DMS79 treated with DMSO at 0.1 percent for 48 hours (cell line): ENCODE measurements around the gene SCYGR1.
"Not testable (repeated sequence)": the region's sequence is repeated elsewhere in the genome, so short reads cannot be mapped to it uniquely, and the experiment has no call there.

Source experiments
- DNase-seq: peaks from one replicate; lab custom pipeline; 2025; lab: John Stamatoyannopoulos, UW

Gene SCYGR1

DNA sequence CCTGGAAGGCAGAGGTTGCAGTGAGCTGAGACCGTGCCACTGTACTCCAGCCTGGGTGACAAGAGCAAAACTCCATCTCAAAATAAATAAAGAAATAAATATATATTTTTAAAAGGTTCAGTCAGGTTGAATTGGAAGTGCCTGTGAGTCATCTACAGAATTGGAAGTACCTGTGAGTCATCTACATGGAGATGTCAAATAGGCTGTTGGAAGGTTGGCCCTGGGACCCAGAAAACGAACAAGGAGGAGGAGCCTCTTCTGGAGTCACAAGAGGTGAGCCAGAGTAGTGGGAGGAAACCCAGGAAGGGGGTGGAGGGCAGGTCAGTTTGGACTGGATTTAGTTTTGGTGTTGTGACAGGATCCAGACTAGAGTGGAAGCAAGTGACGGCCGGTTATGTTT lies 15.2 kb upstream of the SCYGR1 start:
- no peak for DNase-seq

DNA sequence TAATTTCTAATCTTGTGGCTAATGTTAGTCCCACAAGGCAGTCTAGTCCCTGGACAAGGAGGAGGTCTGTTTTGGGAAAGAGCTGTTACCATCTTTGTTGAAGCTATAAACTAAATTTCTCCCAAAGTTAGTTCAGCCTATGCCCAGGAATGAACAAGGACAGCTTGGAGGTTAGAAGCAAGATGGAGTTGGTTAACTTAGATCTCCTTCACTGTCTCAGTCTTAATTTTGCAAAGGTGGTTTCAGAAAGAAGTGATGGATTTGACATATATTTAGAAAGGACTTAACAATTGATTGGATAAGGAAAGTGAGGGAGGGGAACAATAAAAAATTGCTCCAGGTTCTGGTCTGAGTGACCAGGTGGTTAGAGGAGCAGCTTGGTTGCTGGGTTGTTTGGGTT lies 14.6 kb upstream of the SCYGR1 start:
- DNase-seq, result no peak

DNA sequence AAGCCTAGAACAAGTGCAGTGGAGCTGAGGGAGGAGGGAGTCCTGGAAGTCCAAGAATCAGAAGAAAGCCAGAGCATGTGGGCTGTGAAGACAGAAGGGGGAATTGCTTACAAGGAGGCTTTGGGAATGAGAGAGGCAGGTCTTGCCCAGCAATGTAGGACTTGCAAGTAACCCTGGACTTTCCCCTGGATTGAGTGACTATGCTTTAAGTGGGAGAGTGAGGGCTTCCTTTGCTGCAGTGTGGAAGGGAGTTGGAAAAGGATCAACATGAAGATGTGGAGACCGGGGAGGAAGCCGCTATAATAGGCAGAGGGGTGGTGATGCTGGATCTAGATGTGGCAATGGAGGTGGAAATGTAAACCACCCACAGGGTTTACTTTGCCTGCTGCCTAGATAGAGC lies 13.8 kb upstream of the SCYGR1 start:
- DNase-seq, result no peak

DNA sequence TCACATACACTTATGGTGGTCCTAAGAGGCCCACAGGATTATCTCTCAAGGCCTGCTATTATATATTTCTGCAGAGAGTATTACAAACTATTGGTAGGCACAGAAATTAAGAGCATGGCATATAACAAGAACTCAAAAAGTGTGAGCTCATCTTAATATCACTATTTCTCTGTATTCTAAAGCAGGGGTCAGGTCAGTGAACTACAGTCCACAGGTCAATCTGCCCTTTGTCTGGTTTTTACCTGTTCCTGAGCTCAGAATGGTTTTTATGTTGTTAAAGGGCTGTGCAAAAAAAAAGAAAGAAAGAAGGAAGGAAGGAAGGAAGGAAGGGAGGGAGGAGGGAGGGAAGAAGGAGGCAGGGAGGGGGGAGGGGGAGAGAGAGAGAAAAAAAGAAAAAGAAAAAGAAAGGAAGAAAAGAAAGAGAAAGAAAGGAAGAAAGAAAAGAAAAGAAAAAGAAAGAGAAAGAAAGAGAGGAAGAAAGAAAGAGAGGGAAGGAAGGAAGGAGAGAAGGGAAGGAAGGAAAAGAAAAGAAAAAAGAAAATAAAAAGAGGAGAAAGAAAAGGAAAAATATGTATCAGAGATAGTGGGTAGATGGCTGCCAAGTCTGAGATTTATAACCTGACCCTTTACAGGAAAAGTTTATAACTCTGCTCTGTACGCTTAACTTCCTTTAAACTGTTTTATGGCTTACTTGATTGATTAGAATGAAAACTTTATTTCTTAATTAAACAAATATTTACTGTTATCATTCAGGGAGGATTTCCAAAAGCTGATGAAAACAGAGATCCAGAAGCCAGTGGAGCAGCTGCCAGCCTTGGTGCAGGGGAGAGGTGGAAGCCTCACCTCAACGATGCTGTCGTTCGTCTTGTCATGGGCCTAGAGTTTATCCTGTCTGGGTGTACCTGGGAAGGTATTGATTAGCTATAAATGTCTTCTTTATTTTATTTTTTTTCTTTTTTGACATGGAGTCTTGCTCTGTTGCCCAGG lies 11.2 kb upstream of the SCYGR1 start:
- no peak for DNase-seq

DNA sequence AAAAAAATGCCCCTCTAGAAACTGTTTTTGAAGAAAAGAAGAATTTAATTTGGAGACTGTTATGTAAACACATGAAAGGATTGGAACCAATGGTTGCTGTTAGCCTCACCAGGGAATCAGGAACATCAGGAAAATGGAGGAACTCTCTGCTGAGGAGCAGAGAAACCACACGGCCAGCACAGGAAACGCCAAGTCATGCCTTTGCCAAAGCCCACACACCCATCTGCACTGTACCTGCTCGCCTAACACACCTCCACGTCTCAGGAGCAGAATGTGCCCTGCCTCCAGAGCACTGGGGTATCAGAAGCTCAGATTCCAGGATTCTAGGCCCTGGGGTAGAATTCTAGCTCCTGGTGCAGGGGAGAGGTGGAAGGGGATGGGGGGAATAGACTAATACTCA lies 9.8 kb upstream of the SCYGR1 start:
- DNase-seq, result no peak

DNA sequence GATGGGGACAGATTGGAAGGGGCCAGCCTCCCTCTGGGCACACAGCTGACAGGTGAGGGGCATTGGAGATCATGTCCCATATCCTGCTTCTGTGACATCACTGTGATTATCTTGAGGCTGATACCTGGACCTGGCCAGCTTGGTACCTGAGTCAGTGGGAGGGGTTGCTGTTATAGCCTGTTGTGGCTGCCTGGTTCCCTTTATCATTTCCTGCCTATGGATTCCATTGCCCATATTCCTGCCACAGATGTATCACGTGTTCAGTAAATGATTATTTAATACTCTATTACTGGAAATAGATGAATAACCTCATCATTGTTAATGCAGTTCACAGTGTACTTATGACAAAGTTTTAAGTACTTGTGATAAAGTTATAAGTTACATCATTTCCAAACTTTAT lies 7.8 kb upstream of the SCYGR1 start:
- DNase-seq, result no peak

DNA sequence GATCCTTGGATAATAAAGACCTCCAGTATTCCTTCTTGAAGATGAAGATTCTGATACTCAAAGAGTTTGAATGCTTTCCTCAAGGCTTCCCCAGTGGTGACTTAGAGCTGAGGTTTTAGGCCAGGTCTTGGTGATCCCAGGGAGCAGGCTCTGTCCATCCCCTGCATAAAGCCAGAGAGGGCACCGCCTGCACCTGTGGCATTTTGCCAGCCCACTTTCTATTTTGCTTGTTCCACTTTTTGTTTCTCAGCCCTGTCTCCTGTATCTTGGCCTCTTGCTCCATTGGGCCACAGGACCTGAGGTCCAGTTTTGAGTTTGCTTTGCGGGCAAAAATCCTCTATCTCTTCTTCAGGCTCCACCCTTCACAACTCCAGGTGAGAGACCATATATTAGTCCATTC lies 6.7 kb upstream of the SCYGR1 start:
- no peak for DNase-seq

DNA sequence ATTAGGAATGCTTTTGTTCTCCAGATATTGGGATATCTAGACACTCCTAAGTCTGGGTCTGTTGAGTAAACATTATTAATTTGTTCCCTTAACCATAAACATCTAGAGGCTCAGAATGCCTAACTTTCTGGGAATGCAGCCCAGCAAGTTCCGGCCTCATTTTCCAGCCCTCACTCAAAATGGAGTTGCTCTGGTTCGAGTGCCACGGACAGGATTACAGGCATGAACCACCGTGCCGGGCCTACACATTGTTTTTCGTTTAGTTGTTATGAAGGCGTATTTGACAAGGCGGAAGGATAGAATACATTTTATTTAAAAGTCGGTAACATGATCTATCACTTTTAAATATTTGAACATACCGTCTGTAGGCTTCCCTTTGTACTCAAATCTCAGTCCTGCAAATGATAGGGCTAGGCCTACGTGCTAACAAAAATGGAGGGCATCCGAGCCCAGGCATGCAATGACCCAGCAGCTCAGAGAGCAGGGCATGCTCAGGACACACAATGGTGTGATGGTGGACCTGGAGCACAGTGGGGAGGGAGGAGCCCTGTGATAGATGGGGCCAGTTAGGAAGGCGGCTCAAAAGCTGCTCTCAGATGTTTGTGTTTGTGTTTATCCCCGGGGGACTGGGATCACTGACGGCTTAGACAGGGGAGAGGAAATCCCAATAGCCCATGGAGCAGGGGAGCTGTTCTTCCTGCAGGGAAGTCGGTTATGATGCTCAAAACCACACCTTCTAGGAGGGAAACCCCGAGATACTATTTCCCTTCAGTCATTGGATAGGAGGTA lies 2.9 kb upstream of the SCYGR1 start:
- no peak for DNase-seq

DNA sequence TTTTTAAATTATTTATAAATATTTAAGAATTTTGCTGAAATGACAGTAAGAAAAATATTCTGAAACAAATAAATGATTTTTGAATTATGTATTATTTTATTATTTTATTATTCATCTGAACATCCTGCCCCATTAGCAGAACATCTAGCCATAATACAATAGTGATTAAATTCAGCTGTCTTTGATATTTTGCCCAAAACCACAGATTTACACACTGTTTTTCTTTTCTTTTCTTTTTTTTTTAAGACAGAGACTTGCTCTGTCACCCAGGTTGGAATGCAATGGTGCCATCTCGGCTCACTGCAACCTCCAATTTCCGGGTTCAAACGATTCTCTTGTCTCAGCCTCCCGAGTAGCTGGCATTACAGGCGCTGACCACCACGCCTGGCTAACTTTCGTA lies 1.9 kb upstream of the SCYGR1 start:
- no peak for DNase-seq

DNA sequence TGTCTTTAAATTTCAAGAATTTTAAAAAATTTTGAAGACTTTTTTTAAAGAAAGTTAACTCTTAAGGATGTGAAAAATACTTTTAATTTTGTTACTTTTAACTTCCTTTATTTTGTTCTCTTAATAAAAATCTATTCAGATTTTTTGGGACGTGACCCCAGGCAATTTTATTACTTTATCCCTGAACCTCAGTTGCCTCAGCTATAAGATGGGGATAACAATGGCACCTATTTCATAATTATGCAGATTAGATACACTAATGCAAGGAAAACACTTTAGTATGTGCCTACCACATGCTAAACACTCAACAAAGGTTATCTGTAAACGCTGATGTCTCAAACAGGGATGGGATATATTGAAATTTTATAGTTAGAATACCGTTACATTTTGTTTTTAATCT lies 1.5 kb upstream of the SCYGR1 start:
- DNase-seq, result no peak

DNA sequence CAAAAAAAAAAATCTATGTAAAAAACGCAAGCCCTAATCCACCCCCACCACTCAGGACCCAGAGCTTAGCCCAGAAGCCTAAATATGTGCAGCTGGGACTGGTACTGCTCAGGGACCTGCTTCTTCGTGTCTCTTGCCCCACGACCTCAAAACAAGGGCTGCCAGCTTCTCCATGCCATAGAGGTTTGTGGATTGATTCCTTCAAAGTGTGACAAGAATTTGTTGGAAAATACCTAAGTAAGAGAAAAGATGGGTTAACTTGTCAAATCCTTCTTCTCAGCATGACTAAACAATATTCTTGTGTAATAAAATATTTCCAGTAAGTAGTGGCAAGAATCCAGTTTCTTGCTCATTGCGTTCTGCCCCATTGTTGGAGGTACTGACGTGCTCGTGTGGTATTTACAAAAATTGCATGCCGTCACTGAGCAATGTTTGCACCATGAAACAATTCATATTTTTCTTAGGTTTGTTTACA lies 825 bp upstream of the SCYGR1 start:
- no peak for DNase-seq

DNA sequence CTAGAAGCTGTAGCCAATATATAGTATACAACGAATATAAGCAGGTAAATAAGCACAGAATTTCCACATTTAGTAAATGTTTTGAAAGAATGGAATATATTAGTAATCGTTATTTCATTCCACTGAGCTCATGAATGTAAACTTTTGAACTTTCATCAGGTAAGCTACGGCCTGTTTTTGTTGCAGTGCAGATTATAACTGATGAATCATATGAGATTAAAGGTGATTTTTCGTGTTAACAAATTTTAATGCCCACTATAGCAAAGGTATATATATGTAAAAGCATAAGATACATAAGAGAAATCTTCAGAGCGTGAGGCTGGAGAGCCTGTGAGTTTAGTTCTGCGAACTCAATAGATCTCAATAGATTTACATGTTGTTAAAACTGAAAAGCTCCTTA lies 1.1 kb downstream of the SCYGR1 start:
- no peak for DNase-seq

DNA sequence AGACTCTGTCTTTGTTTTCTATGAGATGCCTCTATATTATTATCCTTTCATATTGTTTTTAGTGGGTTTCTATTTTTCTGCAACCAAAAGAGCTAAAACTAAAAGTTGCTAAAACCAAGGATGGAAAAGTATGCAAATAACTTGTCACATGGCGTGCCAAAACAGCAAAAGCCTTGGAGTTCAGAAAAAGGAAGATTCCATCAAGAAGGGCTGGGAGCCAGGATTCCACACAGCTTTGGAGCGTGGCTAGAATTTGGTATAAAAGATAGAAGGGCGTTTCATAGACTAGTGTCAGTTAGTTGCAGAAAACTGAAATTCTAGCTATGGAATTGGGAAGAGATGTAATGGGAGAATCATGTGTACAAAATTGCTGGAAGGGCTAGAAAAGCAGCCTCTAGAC lies 4.1 kb downstream of the SCYGR1 start:
- DNase-seq, result no peak

DNA sequence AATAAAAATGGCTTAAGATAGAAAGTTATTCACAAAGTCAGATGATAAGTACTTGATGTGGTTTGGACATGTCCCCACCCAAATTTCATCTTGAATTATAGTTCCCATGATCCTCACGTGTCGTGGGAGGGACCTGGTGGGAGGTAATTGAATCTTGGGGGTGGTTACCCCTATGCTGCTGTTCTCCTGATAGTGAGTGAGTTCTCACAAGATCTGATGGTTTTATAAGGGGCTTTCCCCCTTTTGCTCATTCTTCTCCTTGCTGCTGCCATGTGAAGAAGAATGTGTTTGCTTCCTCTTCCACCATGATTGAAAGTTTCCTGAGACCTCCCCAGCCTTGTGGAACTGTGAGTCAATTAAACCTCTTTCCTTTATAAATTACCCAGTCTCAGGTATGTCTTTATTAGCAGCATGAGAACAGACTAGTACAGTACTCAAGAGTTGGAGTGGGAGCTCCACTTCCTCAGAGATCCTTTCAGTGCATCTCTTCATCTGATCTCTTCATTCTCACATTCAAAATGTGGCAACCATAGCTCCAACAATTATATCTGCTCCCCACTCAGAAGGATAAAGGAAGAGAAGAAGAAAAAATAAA lies 5.4 kb downstream of the SCYGR1 start:
- DNase-seq, result not testable (repeated sequence)

DNA sequence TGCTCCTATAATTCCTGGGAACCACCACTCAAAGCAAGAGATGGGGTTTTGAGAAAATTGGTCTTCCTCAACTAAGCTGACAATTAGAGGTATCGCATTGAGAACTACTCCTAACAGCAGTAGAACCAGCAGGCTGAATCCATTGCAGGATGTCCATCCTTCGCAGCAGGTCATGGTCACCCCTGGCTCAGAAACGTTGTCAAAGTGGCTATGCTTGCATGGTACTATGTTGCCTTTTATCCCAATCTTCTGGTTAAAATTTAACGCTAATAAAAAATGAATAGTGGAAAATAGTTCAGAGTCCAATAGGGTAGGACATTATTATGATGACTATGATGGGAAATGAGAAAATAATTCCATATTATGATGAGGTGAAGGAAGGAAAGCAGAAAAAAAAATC lies 8.7 kb downstream of the SCYGR1 start, which contains the start of gene TM4SF20:
TSS of gene TM4SF20 (minus strand) at position 212 of the 400 bp plus-strand sequence. CDS start at position 174, 38 bp downstream.
- DNase-seq, result no peak

DNA sequence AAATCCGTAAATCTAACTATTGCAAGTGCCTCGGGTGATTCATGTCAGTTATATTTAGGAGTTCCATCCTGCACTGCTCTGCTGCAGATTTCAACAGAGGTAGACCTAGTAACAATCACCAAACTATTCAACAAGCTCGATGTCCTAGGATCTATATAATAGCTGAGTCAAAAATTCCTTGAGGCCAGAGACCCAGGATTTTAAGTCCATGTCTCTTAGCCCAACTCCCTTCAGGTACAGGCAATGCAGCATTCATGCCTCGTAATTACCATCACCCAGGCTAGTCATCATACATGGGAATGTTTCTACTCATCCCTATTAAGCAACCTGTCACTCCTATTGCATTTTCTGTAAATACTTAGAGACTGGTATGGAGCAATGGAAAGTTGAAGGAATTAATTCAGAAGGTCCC lies 9.4 kb downstream of the SCYGR1 start:
- DNase-seq, result no peak

DNA sequence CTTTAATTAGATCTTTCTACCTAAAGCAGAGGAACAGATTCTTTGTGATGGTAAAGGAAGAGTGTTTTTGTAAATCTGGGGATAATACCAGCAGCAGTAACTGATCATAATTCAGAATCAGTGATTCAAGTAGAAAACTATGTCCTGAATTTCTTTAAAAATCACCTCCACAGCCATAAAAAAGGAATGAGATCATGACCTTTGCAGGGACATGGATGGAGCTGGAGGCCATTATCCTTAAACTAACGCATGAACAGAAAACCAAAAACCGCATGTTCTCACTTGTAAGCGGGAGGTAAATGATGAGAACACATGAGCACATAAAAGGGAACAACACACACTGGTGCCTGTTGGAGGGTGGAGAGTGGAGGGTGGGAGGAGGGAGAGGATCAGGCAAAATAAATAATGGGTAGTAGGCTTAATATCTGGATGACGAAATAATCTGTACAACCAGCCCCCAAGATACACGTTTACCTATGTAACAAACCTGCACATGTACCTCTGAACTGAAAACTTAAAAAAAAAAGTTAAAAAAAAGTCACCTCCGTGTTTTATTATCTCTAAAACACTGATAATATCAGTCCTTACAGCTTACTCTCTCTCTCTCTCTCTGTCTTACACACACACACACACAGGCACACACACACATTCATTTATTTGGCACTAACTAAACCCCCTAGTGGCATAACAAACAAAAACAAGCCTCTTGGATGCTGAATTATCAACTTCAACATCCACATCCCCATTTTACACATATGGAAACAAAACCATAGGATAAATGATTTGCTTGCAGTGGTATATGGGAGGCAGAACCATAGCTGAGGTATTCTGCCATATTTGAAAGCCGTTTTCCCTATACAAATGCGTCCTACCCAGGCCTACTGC lies 10.0 kb downstream of the SCYGR1 start:
- no peak for DNase-seq

DNA sequence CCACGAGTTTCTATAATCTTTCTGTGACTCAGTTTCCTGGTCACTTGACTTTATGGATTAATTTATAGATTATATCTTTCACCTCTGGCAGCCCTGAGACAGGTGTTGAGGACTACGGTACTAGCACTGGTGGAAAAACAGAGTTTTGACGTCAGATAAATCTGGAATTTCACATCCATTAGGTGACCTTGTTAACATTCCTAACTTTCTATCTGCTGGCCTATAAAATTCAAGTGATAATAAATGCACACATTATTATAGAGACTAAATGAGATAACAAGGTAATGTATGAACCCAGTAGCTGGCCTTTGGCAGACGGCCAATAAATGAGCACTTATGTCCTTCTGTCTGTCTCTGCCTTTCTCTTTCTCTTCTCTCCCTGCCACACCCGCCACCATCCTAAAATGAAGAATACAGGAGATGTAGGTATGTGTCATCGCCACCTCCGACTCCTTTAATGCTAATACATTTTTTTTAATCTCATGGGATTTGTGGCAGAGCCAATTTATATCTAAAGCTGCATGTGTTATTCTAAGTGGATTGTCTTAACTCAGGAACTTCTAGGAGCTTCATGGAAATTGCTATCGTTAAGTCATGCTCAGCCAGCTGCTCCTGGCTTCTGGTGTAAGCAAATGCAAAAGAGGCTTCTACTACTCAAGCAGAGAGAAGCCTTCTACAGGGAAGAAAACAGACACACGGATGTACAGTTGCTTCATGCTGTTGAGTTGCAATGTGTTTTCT lies 10.9 kb downstream of the SCYGR1 start:
- no peak for DNase-seq

DNA sequence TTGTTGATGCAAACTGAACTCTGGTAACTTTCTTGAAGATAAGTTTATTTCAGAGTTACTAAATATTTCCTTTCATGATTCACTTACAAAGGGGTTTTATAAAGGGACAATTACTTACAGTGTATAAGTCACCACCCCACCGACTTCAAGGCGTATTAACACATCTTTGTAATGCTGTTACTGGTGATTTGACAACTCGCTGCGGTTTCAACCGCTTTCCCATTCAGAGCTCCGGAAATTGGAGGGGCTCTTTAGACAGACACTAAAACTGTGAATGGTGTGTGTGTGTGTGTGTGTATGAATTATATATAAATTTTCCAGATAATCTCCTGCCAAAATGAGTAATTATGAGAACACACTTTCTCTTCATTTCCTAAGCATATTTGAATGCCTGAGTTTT lies 13.6 kb downstream of the SCYGR1 start:
- DNase-seq, result no peak

DNA sequence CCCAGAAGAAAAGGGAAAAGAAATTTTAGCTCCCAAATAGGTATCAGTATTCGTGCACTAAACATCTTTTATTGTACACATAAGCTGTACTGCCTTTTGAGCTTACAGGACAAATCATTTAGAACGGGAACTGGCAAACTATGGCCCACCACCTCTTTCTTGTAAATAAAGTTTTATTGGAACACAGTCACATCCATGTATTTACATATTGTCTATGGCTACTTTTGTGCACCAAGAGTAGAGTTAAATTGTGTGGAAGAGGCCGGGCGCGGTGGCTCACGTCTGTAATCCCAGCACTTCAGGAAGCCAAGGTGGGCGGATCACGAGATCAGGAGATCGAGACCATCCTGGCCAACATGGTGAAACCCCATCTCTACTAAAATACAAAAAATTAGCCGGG lies 14.4 kb downstream of the SCYGR1 start:
- DNase-seq, result no peak

DNA sequence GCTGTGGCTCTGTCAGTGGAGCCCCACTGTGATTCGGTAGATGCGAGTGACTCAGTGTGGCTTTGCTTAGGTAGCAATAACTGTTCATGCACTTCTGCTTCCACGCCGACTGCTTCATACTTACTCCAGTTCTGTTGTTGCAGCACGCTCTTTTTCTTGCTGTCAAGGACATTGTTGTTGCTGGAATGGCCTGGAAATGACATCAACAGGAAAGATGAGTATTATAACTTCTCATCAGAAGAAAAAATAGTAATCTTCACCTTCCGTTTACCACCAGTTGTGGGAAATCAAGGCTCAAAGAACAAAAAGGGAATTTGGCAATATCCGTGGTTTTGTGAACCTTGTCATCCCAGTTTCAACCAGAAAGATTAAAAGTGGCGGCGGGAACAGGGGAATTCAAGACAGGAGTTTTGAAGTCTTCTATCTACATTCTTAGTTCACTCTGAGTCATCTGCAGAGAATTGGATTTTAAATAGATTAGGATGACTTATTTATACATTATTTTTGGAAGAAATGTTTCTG lies 16.9 kb downstream of the SCYGR1 start:
- DNase-seq, result no peak
